Activated naive CD8-positive, alpha-beta T cell treated with anti-CD3 and anti-CD28 coated beads, Interleukin-2, amount 10 ng/mL, durations not matched to agents 7 days and 5 days (primary cell): Measurements from ENCODE around the gene DNAAF5. TPM values are rescaled to one million over a fixed set of nuclear protein-coding genes. Genes with fewer than 3 reads are reported as not detected.
"Not testable (repeated sequence)": the region's sequence is repeated elsewhere in the genome, so short reads cannot be mapped to it uniquely, and the experiment has no call there.

ENCODE experiments used
- ATAC-seq: fragments of 150-1000 bp; cut with Tn5 transposase; one replicate; pipeline ENCODE4 v1.10.0; 2021; ENCODE audit warnings: low read depth, moderate library complexity
- POLR2A ChIA-PET: fragments of 350-600 bp; sonication (Branson Sonifier 250); formaldehyde crosslinking; loops from one replicate; lab custom pipeline; 2021; ENCODE audit warnings: antibody characterized with exemption; lab: Charles Lee
- DNase-seq: peaks from one replicate; pipeline ENCODE4 v3.0.0; 2021
- H3K27ac Mint-ChIP-seq: one replicate; pipeline ENCODE4 v1.8.0; 2022; ENCODE audit warnings: mild to moderate bottlenecking, mixed read lengths
- H3K27me3 Mint-ChIP-seq: one replicate; pipeline ENCODE4 v1.8.0; 2022; ENCODE audit warnings: mild to moderate bottlenecking, moderate library complexity, mixed read lengths
- H3K36me3 Mint-ChIP-seq: one replicate; pipeline ENCODE4 v1.8.0; 2021; ENCODE audit warnings: mild to moderate bottlenecking, mixed read lengths
- H3K4me1 Mint-ChIP-seq: one replicate; pipeline ENCODE4 v1.8.0; 2021; ENCODE audit warnings: mixed read lengths
- H3K4me3 Mint-ChIP-seq: one replicate; pipeline ENCODE4 v1.8.0; 2022; ENCODE audit warnings: mild to moderate bottlenecking, moderate library complexity, mixed read lengths
- H3K9me3 Mint-ChIP-seq: one replicate; pipeline ENCODE4 v1.8.0; 2021; ENCODE audit warnings: mixed read lengths
- total RNA-seq, 2 experiments: library from RNA; stranded (reverse); gene quantifications; one replicate each; pipeline ENCODE4 v1.2.3, GENCODE V29; 2021

DNAAF5 gene
- total RNA-seq, 2 experiments from 2014 or later, result 18.3 to 22.4 TPM

- Mint-ChIP-seq H3K9me3 (no peaks in the 10 kb centered on the region), H3K27me3 (no peaks in the 10 kb centered on the region), H3K36me3 (peaks cover 24% of the 10 kb centered on the region), H3K4me1 (no peaks in the 10 kb centered on the region), H3K27ac (no peak overlapping the region), H3K4me3 (no peak overlapping the region)
- ATAC-seq (no peak), DNase-seq (peak; percentile 9)
- POLR2A ChIA-PET, result no interaction called here
These were observed 23.8 kb downstream of the DNAAF5 start for GRCh38 chr7:750111-750905.

DNA sequence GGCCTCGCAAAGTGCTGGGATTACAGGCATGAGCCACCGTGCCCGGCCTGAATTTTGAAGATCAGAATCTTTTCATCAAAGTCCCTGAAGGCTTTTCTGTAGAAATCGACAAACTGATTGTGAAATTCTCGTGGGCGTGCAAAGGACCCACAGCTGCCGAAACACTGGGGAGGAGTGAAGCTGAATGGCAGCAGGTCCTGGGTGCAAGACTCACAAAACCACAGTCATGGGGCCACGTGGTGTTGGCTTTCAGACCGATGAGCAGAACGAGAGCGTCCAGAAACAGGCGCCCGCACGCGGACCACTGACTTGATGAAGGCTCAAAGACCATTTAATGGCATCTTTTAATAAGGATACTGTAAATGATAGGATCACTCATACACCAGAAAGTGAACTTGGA lies 25.3 kb downstream of the DNAAF5 start:
- Mint-ChIP-seq H3K36me3 (peaks cover 16% of the 10 kb centered on the region), H3K4me3 (no peak overlapping the region), H3K4me1 (no peaks in the 10 kb centered on the region), H3K27ac (no peak overlapping the region), H3K9me3 (no peaks in the 10 kb centered on the region), H3K27me3 (no peaks in the 10 kb centered on the region)
- POLR2A ChIA-PET, result no interaction called here
- ATAC-seq (no peak), DNase-seq (peak; percentile 4)

DNA sequence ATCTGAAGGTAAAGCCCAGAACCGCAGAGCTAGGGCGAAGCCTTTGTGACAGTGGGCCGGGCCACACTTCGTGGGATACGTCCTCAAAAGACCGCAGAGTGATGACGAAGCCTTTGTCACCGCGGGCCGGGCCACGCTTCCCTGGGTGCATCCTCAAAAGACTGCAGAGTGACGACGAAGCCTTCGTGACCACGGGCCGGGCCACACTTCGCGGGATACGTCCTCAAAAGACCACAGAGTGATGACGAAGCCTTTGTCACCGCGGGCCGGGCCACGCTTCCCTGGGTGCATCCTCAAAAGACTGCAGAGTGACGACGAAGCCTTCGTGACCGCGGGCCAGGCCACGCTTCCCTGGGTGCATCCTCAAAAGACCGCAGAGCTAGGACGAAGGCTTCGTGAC lies 25.8 kb downstream of the DNAAF5 start:
- H3K4me1 Mint-ChIP-seq, ATAC-seq, H3K9me3 Mint-ChIP-seq, POLR2A ChIA-PET, H3K4me3 Mint-ChIP-seq, H3K27ac Mint-ChIP-seq, H3K27me3 Mint-ChIP-seq: not testable (repeated sequence)
- H3K36me3 Mint-ChIP-seq, result peaks cover 14% of the 10 kb centered on the region
- peak; percentile 17 for DNase-seq

DNA sequence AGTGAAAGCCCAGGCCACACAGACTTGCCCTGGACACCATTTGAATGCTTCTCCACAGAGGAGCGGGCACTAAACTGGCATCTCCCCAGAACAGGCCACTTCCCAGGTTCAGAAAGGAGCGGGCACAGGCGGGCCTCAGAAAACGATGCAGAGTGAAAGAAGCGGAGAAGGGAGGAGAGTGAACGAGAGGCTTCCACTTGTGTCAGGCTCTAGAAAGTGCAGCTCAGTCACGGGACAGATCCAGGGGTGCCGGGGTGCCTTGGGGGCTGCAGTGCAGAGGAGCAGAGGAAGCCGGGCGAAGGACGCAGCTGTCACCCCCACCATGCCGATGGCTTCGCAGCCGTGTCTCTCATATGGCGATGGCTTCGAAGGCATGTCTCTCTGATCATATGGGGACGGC lies 26.7 kb downstream of the DNAAF5 start:
- Mint-ChIP-seq H3K4me3 (no peak overlapping the region), H3K27me3 (no peaks in the 10 kb centered on the region), H3K36me3 (peaks cover 14% of the 10 kb centered on the region), H3K4me1 (no peaks in the 10 kb centered on the region), H3K27ac (no peak overlapping the region), H3K9me3 (no peaks in the 10 kb centered on the region)
- ATAC-seq (no peak), DNase-seq (peak; percentile 15)
- POLR2A ChIA-PET, result no interaction called here

DNA sequence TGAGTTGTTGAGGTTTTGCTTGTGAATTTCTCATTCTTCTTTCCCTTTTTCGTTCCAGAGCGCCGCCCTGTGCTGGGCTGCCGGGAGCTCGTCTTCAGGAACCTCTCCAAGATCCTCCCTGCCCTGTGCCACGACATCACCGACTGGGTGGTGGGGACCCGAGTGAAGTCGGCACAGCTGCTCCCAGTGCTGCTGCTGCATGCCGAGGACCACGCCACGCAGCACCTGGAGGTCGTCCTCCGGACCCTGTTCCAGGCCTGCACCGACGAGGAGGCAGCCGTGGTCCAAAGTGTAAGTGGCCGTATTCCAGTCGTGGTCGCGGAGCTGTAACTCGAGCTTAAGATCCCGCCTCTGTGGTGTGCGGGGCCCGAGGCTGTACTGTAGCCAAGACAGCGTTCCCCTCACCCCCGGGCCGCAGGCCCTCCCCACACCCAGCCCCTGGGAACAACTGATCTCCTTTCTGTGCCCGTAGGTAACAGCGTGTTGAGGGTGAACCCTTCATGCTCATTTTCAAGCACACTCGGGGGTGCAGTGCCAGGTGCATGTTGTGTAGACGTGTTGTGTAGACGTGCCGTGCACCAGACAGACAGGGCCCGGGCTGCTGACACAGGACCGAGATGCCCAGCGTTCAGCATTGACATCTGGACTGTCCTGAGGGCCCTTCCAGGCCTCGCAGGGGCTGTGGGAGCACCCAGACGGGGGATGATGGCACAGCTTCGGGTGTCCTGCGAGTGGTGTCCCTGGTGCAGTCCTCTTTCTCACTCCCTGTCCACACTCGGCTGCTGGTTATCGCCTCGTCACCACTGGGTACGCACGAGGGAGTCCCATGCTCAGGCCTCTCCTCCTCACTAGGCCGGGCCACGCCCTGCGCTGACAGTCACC lies 28.3 kb downstream of the DNAAF5 start:
- Mint-ChIP-seq H3K4me1 (no peaks in the 10 kb centered on the region), H3K9me3 (no peaks in the 10 kb centered on the region), H3K4me3 (no peak overlapping the region), H3K27me3 (no peaks in the 10 kb centered on the region), H3K27ac (no peak overlapping the region), H3K36me3 (peaks cover 14% of the 10 kb centered on the region)
- POLR2A ChIA-PET, result no interaction called here
- DNase-seq, result peak; percentile 24
- ATAC-seq, result no peak

DNA sequence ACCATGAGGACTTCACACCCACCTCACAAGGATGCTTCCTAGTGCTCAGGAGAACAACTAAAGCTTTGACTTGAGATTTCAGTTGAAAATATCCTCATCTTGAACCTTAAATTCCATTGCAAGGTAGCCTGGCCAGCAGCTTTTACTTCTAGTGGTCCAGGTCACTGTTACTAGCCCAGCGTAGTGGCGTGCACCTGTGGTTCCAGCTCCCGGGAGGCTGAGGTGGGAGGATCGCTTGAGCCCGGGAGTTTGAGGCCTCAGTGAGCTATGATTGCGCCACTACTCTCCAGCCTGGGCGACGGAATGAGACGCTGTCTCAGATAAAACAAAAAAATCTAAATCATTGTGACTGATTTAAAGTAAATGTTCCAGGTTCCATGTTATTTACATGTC lies 28.9 kb downstream of the DNAAF5 start:
- peak; percentile 11 for DNase-seq
- Mint-ChIP-seq H3K9me3 (no peaks in the 10 kb centered on the region), H3K27ac (no peak overlapping the region), H3K27me3 (no peaks in the 10 kb centered on the region), H3K4me1 (no peaks in the 10 kb centered on the region), H3K36me3 (peaks cover 14% of the 10 kb centered on the region), H3K4me3 (no peak overlapping the region)
- no peak for ATAC-seq
- POLR2A ChIA-PET, result no interaction called here

GRCh38 chr7:756231-756927 lies 29.9 kb downstream of the DNAAF5 start:
- Mint-ChIP-seq H3K27me3 (no peaks in the 10 kb centered on the region), H3K4me1 (no peaks in the 10 kb centered on the region), H3K9me3 (no peaks in the 10 kb centered on the region), H3K36me3 (peaks cover 12% of the 10 kb centered on the region), H3K27ac (no peak overlapping the region), H3K4me3 (no peak overlapping the region)
- no peak for ATAC-seq
- POLR2A ChIA-PET, result no interaction called here
- peak; percentile 13 for DNase-seq

DNA sequence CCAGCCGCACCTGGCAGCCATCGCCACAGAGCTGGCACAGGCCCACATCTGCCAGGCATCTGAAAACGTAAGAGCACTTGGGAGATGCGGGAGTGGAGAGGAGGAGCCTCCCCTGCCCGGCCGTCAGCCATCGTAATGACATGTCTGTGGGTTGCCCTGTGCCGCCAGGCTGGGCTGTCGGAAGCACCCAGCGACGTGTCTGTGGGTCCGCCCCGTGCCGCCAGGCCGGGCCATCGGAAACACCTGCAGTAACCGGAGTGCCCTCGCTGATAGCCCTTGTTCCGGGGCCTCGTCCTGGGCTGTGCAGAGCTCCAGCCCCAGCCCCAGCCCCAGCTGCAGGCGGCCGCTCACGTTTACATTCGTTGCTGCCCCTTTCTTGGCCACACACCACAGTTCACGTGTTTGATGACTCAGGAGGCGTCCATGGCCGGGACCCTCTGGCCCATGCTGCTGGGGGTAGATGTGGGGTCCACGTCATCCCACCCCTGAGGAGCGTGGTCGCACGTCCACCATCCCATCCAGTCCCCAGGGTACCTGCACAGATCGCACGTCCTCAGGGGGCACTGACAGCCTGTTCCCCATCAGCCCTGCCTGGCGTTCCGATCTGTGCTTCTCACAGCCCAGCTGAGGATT lies 30.5 kb downstream of the DNAAF5 start:
- peak; percentile 15 for DNase-seq
- POLR2A ChIA-PET, result no interaction called here
- Mint-ChIP-seq H3K27me3 (no peaks in the 10 kb centered on the region), H3K9me3 (no peaks in the 10 kb centered on the region), H3K4me1 (no peaks in the 10 kb centered on the region), H3K27ac (no peak overlapping the region), H3K4me3 (no peak overlapping the region), H3K36me3 (peaks cover 8% of the 10 kb centered on the region)
- no peak for ATAC-seq

GRCh38 chr7:757741-758163 lies 31.3 kb downstream of the DNAAF5 start:
- Mint-ChIP-seq H3K27ac (no peak overlapping the region), H3K36me3 (peaks cover 5% of the 10 kb centered on the region), H3K4me3 (no peak overlapping the region), H3K27me3 (no peaks in the 10 kb centered on the region), H3K9me3 (no peaks in the 10 kb centered on the region), H3K4me1 (no peaks in the 10 kb centered on the region)
- POLR2A ChIA-PET, result no interaction called here
- no peak for ATAC-seq
- no peak for DNase-seq

DNA sequence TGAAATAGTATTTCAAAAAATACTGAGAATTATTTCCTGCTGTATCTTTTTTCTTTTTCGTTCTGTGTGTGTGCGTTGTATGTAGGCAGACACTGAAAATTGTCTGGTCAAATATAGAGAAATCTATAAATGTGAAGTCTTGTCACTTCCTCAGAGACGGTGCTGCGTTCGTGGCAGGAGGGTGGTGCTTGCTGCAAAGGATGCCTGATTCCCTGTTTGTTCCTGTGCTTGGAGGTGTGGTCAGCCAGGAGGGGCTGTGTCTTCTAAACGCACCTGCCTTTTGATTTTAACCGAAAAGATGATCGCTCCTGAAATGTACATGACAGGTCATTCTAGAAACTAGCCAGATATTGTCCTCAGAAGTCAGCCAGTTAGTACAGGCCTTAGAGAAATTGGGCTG lies 33.1 kb downstream of the DNAAF5 start:
- H3K36me3 Mint-ChIP-seq, result no peaks in the 10 kb centered on the region
- DNase-seq (no peak), ATAC-seq (no peak)
- H3K9me3 Mint-ChIP-seq, result no peaks in the 10 kb centered on the region
- no peaks in the 10 kb centered on the region for H3K27me3 Mint-ChIP-seq
- no peak overlapping the region for H3K4me3 Mint-ChIP-seq
- H3K27ac Mint-ChIP-seq, result no peak overlapping the region
- POLR2A ChIA-PET, result no interaction called here
- no peaks in the 10 kb centered on the region for H3K4me1 Mint-ChIP-seq

- no peaks in the 10 kb centered on the region for H3K27me3 Mint-ChIP-seq
- no peaks in the 10 kb centered on the region for H3K9me3 Mint-ChIP-seq
- DNase-seq (no peak), ATAC-seq (no peak)
- H3K36me3 Mint-ChIP-seq, result no peaks in the 10 kb centered on the region
- H3K4me1 Mint-ChIP-seq, result no peaks in the 10 kb centered on the region
- no peak overlapping the region for H3K27ac Mint-ChIP-seq
- POLR2A ChIA-PET, result no interaction called here
- H3K4me3 Mint-ChIP-seq, result no peak overlapping the region
These were observed 33.5 kb downstream of the DNAAF5 start for GRCh38 chr7:760006-760405.

- Mint-ChIP-seq H3K36me3 (peaks cover 2% of the 10 kb centered on the region), H3K9me3 (no peaks in the 10 kb centered on the region), H3K27ac (peak overlapping the region; percentile 51), H3K27me3 (no peaks in the 10 kb centered on the region), H3K4me3 (no peak overlapping the region), H3K4me1 (no peaks in the 10 kb centered on the region)
- DNase-seq (no peak), ATAC-seq (no peak)
- POLR2A ChIA-PET, result no interaction called here
These were observed 34.6 kb downstream of the DNAAF5 start for GRCh38 chr7:761101-761500.

DNA sequence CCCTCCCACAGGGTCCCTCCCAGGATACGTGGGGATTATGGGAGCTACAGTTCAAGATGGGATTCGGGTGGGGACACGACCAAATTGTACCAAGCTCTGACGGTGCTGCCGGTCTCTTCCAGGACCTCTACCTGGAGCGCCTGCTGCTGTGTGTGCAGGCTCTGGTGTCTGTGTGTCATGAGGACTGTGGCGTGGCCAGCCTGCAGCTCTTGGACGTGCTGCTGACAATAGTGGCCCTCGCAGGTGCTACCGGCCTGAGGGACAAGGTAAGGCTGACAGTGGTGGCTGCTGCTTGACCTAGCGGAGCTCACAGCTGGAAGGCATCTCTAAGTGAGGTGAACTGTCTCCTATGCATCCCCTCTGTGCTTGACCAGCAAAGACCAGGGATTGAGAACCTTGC lies 35.1 kb downstream of the DNAAF5 start:
- Mint-ChIP-seq H3K36me3 (peaks cover 4% of the 10 kb centered on the region), H3K4me1 (no peaks in the 10 kb centered on the region), H3K9me3 (no peaks in the 10 kb centered on the region), H3K27me3 (no peaks in the 10 kb centered on the region), H3K4me3 (no peak overlapping the region), H3K27ac (no peak overlapping the region)
- DNase-seq (no peak), ATAC-seq (no peak)
- POLR2A ChIA-PET, result no interaction called here
